Fibroblast of villous mesenchyme (primary cell): ENCODE data around the gene NR1I3. TPM values are rescaled to one million over a fixed set of nuclear protein-coding genes. Genes with fewer than 3 reads are reported as not detected.

Experiments
- DNase-seq: peaks from one replicate; pipeline ENCODE4 v3.0.0-alpha.2; 2010; ENCODE audit warnings: low read depth
- H3K4me3 ChIP-seq: 2 replicates; pipeline ENCODE4 v1.5.1; 2011; ENCODE audit warnings: low read depth, mild to moderate bottlenecking, low read length
- CTCF ChIP-seq: IDR thresholded peaks from 2 replicates; pipeline ENCODE4 v1.5.1; 2012; ENCODE audit warnings: low read depth, mild to moderate bottlenecking, low read length; ENCODE audit not compliant: insufficient read depth
- total RNA-seq: library from RNA; depleted of rRNA; stranded (reverse); fragments of >200 nt; gene quantifications from 2 replicates; pipeline ENCODE4 v1.2.3, GENCODE V29; 2012

NR1I3 gene, protein sequence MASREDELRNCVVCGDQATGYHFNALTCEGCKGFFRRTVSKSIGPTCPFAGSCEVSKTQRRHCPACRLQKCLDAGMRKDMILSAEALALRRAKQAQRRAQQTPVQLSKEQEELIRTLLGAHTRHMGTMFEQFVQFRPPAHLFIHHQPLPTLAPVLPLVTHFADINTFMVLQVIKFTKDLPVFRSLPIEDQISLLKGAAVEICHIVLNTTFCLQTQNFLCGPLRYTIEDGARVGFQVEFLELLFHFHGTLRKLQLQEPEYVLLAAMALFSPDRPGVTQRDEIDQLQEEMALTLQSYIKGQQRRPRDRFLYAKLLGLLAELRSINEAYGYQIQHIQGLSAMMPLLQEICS
- not detected in 2 replicates for total RNA-seq

DNA sequence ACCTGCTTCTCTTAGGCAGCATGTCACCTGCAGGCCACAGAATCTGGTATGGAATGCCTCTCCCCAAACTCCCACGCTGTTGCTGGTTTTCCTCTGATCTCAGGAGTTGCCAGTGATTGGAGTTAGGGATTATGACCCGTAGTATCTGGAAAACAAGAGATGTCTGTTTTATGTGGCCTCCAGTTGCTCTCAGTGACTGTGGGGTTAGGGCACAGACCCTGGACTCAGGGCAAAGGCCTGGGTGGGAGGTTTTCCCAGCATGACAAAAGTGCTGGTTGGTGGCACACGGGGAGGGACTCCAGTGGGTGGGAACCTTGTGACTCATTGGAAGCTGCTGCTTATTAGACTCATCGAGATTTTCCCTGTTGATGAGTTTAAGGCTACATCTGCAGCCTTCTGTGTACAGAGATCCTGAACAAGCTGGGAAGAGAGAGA, at the start of gene NR1I3:
TSS of gene NR1I3 (minus strand) at position 165 of the 435 bp plus-strand sequence. CDS start 1,638 bp downstream, outside the sequence.
- DNase-seq: no peak
- H3K4me3 ChIP-seq: no peak within 1 kb of the TSS
- no peak for TF ChIP-seq CTCF

DNA sequence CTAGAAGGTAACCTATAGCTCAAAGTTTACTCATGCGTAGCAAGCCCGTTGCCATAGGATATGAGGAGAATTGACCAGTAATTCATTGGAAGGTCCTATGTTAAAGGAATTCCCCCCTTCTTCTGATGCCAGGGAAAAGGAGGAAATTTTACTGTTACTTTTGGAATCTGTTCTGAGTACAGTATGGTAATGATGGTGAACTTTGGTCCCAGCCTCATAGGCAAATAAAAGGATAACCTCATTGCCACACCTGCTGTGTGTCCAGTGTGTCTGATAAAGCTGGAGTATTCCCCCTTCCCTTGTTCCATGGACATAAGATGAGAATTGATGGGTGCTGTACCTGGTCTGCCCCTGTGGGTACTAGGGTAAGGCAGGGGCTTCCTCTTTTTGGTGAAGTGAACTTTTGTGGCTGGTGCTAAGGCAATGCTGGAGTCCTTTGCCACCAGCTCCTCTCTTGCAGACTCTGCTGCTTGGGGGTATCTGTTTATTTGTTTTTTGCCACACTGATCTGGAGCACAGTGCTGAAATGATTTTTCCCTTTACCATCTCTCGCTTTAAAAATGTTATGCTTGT, 49.6 kb upstream of the NR1I3 start:
- no peak for TF ChIP-seq CTCF
- DNase-seq: no peak
- H3K4me3 ChIP-seq: no peak overlapping the region

GRCh38 chr1:161285521-161285920, 47.5 kb upstream of the NR1I3 start:
- no peak for DNase-seq
- H3K4me3 ChIP-seq: no peak overlapping the region
- TF ChIP-seq CTCF: no peak

- no peak for TF ChIP-seq CTCF
- H3K4me3 ChIP-seq: no peak overlapping the region
- no peak for DNase-seq
These were observed 47.1 kb upstream of the NR1I3 start for GRCh38 chr1:161285113-161285512.

GRCh38 chr1:161282991-161283390, 45.0 kb upstream of the NR1I3 start:
- H3K4me3 ChIP-seq: no peak overlapping the region
- no peak for TF ChIP-seq CTCF
- DNase-seq: no peak

DNA sequence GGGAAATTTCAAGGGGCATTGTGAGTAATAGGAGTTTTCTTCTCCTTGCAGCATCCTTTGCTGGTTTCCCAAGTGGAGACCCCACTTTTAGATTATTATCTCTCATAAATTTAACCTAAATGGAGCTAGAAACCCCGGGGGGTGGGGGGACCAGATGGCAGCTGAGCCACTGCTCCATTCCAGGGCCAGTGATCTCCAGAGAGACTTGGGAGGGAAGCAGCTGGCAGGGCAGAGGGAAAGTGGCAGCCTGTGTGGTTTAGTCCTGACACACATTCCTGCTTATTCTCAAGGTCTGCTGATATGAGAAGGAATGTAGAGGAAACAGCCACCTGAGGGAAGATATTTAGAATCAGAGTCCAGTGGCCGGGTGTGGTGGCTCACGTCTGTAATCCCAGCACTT, 36.9 kb upstream of the NR1I3 start:
- TF ChIP-seq CTCF: no peak
- no peak overlapping the region for H3K4me3 ChIP-seq
- DNase-seq: no peak
